OCI-LY7 (cell line): ENCODE data around the gene LVRN.

Source experiments
- EZH2phosphoT487 ChIP-seq: fragments of 200-600 bp; sonication (generic); IDR thresholded peaks from 2 replicates; pipeline ENCODE4 v1.6.1; 2018; ENCODE audit warnings: low read depth, borderline replicate concordance, mild to moderate bottlenecking, mixed run types, antibody characterized with exemption, low read length, moderate library complexity, mixed read lengths
- TF ChIP-seq, protein P1 (sequence below): fragments of 200-600 bp; sonication (generic); conservative IDR thresholded peaks from 2 replicates; pipeline ENCODE4 v1.5.1; 2014; ENCODE audit warnings: mild to moderate bottlenecking, antibody characterized with exemption, low read length, moderate library complexity, mixed read lengths

DNA sequence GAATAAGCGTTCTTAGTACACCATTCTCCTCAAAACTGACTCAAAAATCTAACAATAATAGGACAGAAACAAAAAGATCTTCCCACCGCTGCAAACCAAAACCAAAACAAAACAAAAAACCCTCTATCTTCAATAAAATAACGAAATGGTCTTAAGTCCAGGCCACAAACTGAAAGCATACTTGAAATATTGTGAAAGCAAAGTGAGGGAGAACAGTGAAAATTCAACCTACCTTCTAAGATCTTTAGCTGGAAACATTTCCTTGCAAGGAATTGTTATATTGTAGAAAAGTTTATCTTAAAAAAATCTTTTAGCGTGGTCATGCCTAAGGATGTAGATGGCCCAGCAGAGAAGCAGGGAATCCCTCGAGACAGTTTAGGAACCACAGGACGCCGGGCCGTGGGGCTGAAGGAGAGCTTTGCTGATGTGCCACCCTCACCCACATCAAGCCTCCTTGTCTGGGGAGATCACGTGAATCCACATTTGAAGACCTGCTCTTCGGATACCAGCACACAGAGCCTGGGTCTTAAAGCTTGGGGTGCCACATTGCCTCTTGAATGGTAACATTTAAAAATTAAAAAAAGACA is 27.8 kb upstream of the LVRN start:
- TF ChIP-seq, protein P1, sequence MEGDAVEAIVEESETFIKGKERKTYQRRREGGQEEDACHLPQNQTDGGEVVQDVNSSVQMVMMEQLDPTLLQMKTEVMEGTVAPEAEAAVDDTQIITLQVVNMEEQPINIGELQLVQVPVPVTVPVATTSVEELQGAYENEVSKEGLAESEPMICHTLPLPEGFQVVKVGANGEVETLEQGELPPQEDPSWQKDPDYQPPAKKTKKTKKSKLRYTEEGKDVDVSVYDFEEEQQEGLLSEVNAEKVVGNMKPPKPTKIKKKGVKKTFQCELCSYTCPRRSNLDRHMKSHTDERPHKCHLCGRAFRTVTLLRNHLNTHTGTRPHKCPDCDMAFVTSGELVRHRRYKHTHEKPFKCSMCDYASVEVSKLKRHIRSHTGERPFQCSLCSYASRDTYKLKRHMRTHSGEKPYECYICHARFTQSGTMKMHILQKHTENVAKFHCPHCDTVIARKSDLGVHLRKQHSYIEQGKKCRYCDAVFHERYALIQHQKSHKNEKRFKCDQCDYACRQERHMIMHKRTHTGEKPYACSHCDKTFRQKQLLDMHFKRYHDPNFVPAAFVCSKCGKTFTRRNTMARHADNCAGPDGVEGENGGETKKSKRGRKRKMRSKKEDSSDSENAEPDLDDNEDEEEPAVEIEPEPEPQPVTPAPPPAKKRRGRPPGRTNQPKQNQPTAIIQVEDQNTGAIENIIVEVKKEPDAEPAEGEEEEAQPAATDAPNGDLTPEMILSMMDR, result no peak
- TF ChIP-seq EZH2phosphoT487, result no peak
